ENCODE data around the gene MAFG.

GRCh38 chr17:81961087-81961511 lies 33.6 kb upstream of the MAFG start, which contains the start of gene NOTUM:
- TF ChIP-seq CTCF (IDR thresholded peaks at IDR 0.05) (peak in 2 of 6 experiments; percentile 8 to 25), POLR2A (IDR thresholded peaks at IDR 0.05) (no peak)
